HG03097 (cell line): ENCODE results near the gene TSTD2.

Experiments used
- ATAC-seq: cut with Tn5 transposase; IDR thresholded peaks from one replicate; pipeline ENCODE4 v1.9.1; 2021; ENCODE audit not compliant: unreplicated experiment, low FRiP score

The TSTD2 gene

DNA sequence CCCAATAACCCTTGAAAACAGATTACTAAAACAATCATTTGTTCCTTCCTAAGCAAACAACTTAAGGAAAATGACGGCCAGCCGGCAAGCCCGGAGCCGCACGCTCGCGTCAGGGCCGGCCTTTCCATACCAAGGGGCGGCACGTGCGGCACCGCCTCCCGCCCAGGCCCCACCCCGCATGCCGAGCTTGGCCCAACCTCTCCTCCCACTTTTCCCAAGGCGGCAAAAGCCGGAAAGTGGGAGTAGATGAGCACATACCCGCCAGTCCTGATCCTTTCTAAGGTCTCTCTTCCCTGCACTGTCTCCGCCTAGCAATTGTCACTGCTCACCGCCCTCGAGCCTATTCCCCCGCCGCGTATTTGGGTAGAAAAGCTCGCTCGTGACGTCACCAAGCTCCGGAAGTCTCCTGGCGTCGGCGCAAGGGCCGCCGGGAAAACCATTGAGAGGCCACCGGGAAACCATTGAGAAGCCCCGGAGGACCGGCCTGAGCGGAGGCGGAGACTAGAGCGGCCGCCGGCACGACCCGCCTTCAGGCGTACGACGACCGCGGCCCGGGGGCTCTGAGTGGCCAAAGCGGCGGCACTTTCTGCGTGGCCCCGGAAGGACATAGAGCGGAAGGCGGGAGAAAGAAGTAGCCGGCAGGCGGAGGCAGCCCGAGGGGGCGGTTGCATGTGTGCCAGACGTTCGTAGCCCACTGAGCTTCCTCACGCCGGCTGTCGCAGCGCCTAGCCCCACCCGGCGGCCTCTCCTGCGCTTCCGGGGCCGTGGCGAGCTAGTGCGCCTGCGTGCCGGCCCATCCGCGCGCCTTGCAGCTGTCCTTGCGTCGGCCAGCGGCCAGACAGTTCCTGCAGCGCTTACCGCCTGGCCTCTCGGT is at the start of gene TSTD2, which contains the start of gene NCBP1:
Gene TSTD2, minus strand, starts transcription at position 384 of the 874 bp plus-strand sequence. CDS start 5,806 bp downstream, outside the sequence.
Gene NCBP1, plus strand, starts transcription at position 837 of the 874 bp plus-strand sequence. CDS start 61 bp downstream, outside the sequence.
- peak; percentile 83 for ATAC-seq

DNA sequence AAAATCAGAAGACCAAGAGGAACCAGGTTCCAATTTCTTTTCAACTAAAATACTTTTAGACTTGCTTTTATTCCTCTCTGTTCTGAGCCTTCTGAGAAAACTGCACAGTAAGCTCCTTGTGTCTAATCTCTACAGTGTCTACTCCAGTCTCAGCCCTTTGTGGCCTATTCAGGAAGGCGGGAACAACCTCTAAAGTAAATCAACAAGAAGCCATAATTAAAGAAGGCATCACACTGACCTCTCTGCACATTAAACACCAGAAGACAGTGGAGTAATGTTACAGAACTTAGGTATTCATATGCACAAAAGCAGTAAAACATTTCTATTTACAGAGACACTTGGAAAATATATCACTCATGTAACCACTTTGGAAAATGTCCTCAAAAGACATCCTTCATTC is 49.1 kb upstream of the TSTD2 start:
- ATAC-seq = no peak

DNA sequence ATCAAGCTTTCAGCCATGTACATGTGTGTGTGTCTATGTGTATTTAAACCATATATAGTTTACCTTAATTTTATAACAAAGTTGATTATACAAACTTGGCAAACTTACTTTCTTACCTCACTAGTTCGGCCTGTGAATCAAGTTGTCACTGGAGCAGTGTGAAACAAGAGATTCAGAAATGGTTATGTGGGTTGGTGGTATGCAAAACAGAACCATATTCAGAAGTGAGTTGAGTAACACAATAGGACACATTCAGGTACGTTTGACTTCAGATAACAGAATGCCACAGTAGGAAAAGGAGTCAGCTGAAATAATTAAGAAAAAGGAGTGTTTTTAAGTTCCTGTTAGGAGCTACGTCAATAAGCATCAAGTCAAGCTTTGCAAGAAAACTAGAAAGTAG is 42.5 kb upstream of the TSTD2 start:
- ATAC-seq = no peak

DNA sequence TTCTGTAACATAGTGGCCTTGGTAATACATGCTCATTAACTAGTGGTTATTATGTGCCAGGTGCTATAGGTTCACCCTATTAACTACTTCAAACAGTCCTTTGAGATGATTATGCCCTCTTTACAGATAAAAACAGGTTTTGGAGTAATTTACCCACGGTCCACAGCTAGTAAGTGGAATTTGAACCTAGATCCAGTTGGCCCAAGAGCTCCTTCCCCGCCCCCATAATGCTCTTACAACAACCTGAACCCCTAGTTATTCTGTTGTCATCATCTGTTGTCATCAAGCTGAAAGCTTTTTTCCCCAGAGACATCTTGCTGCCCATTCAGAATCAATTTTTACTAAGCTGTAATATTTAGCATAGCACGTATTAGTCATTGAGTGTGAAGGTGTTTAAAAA is 40.8 kb upstream of the TSTD2 start:
- no peak for ATAC-seq

DNA sequence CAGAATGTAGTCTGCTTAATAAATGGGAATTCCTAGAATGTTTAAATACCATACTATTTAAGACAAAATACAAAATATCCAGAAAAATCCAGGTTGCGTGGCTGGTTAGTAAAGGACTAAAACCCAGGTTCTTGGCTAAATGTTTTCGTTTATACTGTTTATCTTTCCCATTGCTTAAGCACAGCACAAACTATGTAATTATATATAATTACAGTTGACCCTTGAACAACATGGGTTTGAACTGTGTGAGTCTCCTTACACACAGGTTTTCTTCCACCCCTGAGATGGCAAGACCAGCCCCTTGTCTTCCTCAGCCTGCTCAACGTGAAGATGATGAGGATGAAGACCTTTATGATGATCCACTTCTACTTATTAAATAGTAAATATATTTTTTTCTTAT is 39.2 kb upstream of the TSTD2 start:
- ATAC-seq = no peak

DNA sequence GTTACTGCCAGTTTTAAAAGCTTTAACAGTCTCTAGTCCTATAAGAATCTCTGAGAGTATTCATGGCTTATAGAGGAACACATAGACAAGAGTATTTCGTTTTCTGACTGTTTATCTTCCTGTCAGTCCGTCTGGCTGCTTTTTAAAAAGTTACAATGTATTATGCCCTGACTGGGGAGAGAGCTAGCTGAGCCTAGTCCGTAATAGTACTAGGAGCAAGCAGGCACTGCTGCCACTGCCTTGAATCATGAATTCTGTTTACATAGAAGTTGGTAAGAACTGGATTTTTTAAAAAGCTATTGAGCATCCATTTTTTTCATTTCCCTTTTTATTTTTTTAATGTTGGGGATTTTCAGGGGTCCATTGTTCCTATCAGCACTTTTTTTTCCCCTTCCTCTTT is 37.4 kb upstream of the TSTD2 start:
- ATAC-seq = no peak

DNA sequence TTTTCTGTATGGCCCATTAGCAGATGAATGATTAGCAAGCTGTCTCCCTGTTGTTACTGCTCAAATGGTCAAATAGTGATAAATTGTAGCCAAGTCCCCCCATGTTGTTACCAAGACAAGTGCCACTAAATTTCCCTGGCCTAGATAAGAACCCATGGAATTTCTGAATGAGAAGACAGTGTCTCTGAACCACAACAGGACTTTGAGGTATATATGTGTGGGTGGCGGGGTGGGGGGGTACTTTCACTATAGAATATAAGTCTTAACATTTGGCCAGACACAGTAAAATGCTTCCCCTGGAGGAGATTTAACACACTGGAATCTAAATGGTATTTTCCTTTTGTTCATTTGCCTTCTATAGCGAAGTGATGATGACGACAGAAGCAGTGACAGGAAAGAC is 35.3 kb upstream of the TSTD2 start:
- no peak for ATAC-seq

DNA sequence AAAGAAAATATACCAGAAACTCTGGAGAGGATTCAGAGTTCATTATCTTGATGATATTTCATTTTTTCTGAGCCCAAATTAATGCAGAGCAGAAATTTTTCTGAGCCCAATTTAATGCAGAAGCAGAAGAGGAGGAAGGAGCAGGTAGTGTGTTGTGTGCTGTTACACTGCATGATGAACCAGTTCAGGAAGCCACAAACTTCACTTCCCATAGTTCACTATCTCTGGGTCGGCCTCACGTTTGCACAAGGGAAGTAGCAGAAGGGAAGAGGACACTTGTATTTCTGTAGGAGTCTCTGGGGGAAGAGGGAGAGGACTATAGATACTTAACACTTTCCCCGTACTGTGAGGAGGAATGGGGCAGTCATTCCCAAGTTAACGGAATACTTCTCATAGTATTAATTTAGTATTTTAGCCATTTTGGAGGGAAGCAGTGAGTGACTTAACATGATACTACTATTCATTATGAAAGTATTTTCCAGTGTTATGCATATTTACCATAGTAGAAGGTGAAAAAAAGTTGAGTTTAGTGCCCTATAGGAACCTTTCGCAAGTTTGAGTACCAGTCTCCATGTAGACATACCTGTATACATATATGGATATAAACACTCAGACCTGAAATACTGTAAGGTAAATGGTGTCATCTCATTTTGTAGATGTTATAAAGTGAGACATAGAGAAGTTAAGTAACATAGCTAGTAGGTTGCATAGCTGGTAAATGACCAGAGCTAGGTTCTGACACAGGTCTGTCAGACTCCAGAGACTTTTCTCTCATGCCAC is 33.9 kb upstream of the TSTD2 start:
- no peak for ATAC-seq

DNA sequence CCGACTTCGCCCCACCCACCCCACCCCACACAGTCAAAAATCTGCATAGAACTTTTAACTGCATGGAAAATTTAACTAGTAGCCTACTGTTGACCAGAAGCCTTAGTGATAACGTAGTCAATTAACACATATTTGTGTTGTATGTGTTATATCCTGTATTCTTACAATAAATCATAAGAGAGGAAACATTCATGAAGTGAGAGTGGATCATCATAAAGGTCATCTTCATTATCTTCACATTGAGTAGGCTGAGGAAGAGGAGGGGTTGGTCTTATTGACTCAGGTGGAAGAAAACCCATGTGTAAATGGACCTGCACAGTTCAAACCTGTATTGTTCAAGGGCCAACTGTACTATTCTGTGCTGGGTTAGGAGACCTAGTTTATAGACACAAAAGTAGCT is 32.6 kb upstream of the TSTD2 start:
- ATAC-seq = no peak

DNA sequence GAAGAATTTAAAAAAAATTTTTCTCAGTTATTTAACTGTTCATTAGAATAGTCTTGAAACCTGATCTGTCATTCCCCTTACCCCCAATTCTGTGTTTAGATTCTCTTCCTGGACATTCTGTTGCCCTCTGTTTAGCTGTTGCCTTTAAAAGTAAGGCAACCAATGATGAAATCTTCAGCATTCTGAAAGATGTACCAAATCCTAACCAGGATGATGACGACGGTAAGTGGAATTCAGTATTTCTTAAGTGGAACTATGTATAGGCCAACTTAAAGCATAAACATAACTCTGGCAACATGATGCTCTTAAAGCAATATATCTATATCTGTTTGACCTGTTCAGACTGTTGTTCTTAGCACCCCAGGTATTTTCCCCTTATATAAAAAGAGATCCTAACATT is 27.7 kb upstream of the TSTD2 start:
- ATAC-seq = no peak

DNA sequence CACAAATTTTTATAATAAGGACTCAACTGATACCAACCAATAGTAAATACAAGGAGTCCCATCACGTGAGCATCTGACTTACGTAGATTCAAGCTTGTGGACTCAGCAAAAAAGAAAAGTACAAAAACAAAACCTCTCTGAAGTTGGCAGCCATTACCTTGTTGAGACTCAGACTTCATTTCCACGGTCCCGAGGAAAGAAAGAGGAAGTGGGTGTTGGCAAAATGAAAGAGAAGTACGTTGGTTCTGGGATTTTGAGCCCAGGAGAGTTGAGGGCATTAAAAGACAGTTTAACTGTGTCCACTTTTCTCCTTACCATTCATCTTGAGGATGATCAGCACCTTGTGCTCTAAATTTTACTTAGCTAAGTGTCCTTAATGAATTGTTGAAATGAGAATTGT is 27.2 kb upstream of the TSTD2 start:
- ATAC-seq = no peak

DNA sequence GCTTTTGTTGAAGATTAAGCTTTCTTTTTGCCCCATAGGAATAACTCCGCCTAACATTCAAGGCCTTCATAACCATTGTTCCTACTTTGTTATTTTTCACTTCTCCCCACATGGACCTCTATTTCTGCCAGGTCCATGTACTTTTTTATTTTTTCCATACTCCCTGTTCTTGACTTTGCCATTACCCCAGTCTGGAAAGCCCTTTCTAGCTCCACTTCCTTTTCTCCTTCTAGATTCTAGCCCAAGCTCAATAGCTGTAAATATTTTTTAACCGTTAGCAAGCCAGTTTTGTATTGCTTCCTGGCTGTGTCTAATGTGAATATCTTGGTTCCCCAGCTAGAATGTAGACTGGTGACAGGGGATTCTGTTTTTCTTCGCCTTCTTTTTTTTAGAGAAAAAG is 26.6 kb upstream of the TSTD2 start:
- no peak for ATAC-seq

DNA sequence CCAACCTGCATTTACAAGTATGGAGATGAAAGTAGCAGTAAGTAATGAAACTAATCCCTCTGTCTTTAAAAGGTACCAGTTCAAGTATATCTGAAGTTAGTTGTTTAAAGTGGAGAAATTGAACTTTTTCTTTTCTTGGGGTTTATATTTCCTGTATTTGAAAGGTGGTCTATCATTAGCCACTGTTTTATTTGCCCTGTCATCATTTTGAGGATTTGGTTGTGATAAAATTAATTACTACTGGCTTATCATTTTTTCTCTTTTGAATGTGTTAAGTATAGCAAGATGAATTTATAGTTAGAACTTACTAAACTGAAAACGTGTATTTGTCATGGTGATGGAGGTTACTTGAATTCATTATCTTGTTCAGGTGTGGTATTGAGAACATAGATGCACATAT is 25.5 kb upstream of the TSTD2 start:
- no peak for ATAC-seq

DNA sequence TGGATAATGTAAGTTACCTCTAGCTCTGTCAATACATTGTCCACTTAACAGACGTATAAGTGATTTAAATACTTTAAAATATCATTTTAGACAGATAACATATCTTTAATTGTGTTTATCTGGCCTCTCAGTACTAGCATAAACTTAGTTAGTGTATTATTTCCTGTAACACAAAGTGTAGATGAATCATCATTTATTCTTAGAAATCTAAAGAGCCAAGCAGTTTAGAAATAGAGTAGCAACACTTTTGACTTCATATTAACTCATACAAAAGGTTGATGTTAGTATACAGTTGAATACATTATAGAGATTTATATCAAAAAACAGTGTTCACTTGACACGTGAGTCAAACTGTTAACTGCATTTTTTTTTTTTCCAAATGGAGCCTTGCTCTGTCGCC is 18.5 kb upstream of the TSTD2 start:
- ATAC-seq = no peak

DNA sequence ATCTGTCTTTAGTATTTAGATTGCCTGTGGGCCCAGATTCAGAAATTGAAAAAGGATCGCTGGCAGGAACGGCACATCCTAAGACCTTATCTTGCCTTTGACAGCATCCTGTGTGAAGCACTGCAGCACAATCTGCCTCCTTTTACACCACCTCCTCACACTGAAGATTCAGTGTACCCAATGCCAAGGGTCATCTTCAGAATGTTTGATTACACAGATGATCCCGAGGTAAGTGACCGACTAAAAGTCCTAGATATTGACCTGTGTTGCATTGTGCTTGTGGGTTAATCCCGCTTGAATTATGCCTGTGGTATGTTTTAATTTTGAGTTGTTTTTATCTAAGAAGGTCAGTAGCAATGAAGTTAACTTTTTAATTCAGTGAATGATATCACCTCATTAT is 14.8 kb upstream of the TSTD2 start:
- ATAC-seq = no peak

DNA sequence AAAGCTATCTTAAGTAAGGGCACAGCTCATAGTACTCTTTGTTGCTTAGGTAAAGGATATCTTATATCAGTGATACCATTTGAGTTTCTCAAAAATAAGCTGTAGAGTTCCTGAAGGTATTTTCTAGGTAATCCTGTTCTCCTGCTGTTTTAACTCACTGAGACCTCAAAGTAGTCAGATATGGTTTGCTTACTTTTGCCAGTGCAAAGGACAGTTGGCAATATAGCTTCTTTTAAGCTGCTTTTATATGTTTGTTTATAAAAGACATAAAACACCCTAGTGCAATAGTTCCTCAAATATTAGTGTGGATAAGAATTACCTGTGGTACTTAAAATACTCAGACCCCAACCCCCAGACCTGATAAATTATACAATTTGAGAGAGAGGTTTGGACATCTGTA is 12.6 kb upstream of the TSTD2 start:
- no peak for ATAC-seq

DNA sequence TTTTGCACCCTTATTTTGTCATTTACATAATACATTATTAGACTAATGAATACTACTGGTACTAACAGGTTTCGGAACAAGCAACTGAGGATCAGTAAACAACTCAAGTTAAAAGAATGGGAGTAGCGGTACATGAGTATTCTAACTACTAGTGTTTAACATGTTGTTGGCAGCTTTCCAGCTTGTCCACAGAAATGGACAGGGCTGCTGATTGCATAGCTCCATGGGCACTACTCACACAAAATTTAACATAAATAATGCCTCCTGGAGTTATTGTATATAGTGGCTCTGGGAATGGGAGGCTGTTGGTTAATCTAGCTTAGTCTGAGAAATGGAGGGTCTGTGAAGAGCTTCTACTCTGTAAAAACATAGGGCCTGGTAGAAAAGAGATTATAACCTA is 7.2 kb upstream of the TSTD2 start:
- ATAC-seq = no peak

DNA sequence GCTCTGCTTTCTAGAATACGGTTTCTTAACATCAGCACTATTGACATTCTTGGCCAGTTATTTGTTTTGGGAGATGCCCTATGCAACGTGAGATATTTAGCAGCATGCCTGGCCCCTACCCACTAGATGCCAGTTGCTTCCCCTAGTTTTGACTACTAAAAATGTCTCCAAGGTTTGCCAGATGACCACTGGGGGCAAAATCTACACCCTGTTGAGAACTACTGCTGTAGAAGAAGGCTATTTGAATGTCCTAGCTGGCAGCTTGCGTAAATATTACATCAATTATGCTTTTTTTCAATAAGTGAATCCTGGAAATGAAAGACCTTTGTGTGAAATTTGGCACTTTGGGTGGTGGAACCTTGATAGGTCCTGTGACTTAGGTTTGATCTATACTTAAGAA is 5.5 kb upstream of the TSTD2 start:
- ATAC-seq = no peak

DNA sequence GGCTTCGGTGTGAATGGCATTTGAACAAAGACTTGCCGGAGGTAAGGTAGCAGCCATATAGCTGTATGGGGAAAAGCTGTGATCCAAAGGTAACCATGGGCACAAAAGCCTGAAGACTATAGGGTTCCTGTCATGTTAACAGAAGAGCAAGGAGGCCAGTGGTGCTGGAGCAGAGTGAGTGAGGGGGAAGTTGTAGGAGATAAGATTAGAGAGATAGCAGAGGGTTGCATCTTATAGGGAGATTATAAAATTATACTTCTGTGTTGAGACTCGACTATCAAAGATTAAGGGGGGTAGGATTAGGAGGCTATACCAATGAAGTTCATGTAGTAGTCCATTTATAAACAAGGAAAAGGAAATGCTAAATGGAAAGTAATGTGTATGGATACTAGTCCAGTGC is 3.7 kb upstream of the TSTD2 start:
- ATAC-seq = no peak

DNA sequence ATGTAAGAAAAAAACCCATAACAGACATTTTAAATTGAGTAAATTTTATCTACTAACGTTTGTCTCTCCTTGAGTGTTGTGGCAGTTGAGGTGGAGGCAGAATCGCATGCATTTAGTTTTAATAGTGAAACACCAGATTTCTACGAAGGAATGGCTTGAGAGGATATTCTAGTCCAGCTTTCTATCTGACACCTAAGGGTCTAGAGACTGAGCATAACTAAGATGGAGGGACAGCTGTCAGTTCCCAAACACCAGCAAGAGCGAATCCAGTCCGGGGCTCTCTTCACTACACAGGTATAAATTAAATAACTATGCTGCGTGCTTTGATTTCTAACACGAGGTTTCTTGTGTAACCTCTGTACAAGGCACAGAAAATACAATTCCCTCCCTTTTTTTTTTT is 1.9 kb upstream of the TSTD2 start:
- ATAC-seq = no peak

DNA sequence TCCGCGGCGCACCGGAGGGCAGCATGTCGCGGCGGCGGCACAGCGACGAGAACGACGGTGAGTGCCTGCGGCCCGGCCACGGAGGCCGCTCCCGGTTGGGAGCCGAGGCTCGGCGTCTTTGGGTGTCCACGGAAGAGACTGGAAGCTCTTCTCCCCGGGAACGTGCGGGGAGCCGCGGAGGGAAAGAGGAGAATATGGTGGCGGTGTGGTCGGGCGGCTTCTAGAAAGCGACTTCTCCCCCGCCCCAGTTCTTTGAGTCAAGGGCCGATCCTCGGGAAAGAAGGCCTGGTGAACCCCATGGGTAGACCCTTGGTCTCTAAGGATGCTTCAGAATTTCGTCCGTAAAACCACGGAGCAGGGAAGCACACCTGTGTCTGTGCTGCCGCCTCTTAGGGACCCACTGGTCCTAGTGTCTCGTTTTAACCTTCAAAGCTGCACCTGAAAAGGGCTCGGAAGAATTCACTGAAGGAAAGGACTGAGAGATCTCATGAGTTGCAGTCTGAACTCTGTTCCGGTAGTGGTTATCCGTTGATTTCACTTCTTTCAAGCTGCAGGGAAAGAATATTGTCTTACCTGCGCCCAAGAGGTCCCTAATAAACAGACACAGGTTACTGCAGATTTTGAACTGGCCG is 807 bp upstream of the TSTD2 start:
- ATAC-seq = peak; percentile 3
